Left ventricle myocardium superior (tissue), 1 donor: ENCODE results near the gene PLET1. TPM values are rescaled to one million over a fixed set of nuclear protein-coding genes. Genes with fewer than 3 reads are reported as not detected.

ENCODE experiments used
- ATAC-seq: fragments of 200-7000 bp; cut with Tn5 transposase; one replicate; pipeline ENCODE4 v1.9.1; 2020; ENCODE audit warnings: mild to moderate bottlenecking, moderate library complexity
- DNase-seq: peaks from one replicate; pipeline ENCODE4 v3.0.0-alpha.2; 2020
- intact Hi-C: fragments of 100-400 bp; cut with micrococcal nuclease; formaldehyde crosslinking; loops from one replicate; pipeline ENCODE4 v1.11.0; 2022
- long read RNA-seq: library from polyadenylated mRNA; unstranded; transcript quantifications from one replicate; pipeline ENCODE4 v2.0.0, GENCODE V29; 2021
- total RNA-seq: library from RNA; stranded (reverse); fragmentation: NEBNext Ultra II Directional; extraction: Animal tissue kit (Norgen Biotek cat#: 25700); gene quantifications from one replicate; pipeline ENCODE4 v1.2.1, GENCODE V29; 2021
- donor health status: DM: no; HTN: yes; CAD: no; lungs with severe emphysema.

PLET1 gene
- not detected for total RNA-seq
- long read RNA-seq, result 0 reads

DNA sequence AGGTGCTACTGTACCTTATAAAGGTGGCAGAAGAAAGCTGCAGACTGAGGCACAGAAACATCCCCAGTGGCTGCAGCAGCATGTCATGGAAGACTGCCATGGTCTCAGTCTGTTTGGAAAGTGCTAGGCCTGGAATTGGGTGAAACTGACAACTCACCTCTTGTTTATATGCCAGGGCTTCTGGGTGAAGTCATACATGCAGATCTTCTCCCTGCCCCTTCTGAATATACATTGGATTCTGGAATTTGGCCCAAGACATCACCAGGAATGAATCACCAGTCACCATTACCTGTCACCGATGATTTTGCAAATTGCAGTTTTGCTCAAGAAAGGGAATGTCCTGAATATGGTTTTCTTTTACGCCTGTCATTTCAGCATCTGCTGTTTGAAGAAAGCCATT lies at the start of gene PLET1:
PLET1 (minus strand) TSS at position 371 of the 400 bp plus-strand sequence; CDS start at position 100, 271 bp downstream.
- intact Hi-C loops, result no loop called here
- DNase-seq (no peak), ATAC-seq (no peak)

GRCh38 chr11:112310419-112310818 lies 49.8 kb upstream of the PLET1 start:
- intact Hi-C loops, result no loop called here
- DNase-seq (no peak), ATAC-seq (no peak)

DNA sequence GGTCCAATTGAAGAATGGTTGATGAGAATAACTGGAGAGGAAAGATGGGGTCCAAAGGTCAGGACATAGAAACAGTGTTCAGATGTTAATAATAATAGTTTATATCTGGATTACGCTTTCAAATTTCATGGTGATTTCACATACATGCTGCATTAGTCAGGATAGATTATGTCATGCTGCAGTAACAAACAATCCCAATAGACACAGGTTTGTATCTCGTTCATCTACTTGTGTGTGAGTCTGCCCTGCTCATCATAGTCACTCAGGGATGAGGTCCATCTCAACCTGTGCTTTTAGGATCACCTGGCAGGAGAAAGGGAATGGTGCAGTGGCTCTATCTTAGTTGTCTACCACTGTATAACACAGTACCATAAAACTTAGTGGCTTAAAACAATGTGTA lies 48.0 kb upstream of the PLET1 start:
- intact Hi-C loops, result no loop called here
- DNase-seq, result no peak
- ATAC-seq, result no peak

DNA sequence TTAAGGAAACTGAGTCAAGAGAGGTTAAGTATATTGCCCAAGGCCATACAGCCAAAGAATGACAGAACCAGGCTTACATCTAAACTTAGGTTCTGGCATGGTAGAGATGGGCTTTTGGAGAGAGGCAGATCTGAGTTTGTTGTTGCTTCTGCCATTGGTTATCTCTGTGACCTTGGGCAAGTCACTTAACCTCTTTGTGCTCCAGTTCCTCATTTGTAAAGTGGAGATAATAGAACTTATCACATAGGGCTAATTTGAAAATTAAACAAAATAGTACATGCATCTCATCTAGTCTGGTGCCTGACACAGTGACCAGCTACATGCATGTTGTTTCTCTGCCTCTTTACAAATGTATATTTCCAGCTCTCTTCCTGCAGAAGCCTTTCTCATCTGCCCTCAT lies 47.0 kb upstream of the PLET1 start:
- intact Hi-C loops, result no loop called here
- ATAC-seq (no peak), DNase-seq (no peak)

DNA sequence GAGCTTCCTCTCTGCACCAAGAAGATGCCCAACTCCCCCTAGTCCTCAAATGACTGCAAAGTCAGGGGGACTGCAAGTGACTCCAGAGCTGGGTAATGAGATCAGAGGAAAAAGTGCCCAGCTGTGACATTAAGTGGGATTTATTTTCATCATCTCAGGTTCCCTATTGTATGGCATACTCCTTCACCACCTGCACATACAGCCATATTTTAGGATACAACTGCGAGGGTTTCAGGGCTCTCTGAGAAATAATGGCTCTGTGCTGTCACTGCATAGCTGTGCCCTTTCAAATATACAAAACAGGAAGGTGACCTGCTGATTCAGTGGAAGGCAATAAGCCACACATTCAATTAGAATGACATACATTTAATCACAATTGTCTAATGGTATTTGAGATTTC lies 45.6 kb upstream of the PLET1 start:
- intact Hi-C loops, result no loop called here
- ATAC-seq, result no peak

DNA sequence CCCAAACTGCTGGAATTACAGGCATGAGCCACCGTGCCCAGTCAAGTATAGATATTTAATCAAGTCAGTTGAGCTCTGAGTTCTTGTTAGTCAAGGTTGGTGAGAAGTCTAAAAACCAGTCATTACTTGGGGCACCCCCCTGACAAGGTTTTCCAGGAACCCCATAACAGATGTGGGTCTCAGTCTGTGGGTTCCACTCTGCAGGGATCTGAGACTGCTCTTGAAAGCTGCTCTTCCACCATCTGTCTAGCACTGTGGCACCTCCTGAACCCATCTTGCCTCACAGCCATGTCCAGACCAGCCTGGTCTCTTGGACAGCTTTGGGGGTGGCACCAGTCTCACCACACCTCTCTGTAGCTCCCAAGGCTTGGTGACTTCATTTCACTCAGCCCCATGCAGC lies 44.3 kb upstream of the PLET1 start:
- intact Hi-C loops, result no loop called here
- ATAC-seq (no peak), DNase-seq (no peak)

More for the DNA sequence above, 45.6 kb upstream of the PLET1 start:
- no peak for DNase-seq

- DNase-seq (no peak), ATAC-seq (no peak)
- intact Hi-C loops, result no loop called here
These were observed 43.0 kb upstream of the PLET1 start for GRCh38 chr11:112303616-112304015.

DNA sequence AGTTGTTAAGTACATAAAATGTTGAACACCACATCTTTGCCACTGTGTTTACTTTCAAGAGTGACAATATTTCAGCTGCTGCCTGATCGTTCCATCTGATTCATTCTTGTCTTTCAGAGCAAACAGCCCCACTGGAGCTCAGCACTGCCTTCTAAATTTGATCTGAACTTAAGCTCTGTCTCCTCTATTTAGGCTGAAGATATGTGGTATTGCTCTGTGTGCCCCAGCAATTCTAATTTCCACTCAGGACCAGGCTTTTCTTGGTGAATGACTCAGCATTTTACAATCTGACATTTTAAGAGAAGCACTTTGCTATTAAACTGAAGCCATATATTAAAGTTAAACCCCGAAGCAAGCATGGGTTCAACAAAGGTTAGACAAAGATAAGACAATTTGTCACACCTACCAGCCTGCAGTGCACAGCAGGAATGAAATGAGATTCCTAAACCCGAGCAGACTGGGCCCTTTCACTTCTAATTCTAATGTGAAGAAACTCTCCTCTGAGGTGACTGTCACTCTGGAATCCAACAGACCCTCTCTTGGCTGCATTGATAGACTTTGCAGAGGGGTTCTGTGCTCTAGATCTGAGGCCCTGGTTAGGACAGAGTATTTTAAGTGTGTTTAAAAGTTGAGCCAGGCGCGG lies 41.7 kb upstream of the PLET1 start:
- DNase-seq (no peak), ATAC-seq (peak; percentile 21)
- intact Hi-C loops, result no loop called here

DNA sequence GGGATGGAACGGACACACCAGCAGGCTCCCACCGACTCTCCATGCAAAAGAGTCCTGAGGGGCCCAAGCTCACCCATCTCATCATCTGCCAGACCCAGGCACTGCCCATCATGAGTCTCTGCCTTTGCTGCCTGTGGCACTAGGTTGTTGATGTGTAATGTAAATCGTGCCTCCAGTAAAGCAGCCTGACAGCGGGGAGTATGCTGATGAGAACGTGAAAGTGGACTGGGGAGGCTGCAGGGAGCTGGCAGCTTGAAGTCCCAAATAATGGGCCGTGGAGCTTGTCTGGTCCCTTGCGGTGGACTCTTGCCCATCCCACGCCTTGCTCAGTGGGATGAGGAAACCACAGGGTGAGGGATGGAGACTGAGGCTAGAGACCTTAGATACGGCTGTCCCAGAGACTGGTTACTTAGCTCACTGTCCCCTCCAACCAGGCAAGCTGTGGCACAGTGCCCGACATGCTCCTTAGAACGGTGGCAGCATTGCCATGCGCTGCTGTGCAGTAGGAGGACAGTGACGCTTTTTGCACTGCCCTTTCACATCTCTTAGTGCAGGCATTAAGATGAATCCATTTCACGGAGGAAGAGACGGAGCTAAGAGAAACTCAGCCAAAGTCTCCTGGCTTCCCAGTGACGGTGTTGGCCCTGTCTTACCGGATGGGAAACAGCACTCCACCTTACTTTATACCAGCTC lies 39.6 kb upstream of the PLET1 start:
- DNase-seq, result peak; percentile 57
- intact Hi-C loops, result no loop called here
- peak; percentile 41 for ATAC-seq

- intact Hi-C loops, result loop anchor here (10.0 kb wide), 1 partner anchor 986 kb away; no protein-coding TSS in a partner anchor
- DNase-seq (peak; percentile 71), ATAC-seq (peak; percentile 60)
These were observed 37.9 kb upstream of the PLET1 start for GRCh38 chr11:112298535-112298934.

GRCh38 chr11:112297248-112297866 lies 36.7 kb upstream of the PLET1 start:
- DNase-seq (no peak), ATAC-seq (no peak)
- intact Hi-C loops, result loop anchor here (10.0 kb wide), 1 partner anchor 987 kb away; no protein-coding TSS in a partner anchor

GRCh38 chr11:112296044-112296443 lies 35.4 kb upstream of the PLET1 start:
- DNase-seq, result no peak
- ATAC-seq, result no peak
- intact Hi-C loops, result loop anchor here (10.0 kb wide), 1 partner anchor 989 kb away; no protein-coding TSS in a partner anchor

DNA sequence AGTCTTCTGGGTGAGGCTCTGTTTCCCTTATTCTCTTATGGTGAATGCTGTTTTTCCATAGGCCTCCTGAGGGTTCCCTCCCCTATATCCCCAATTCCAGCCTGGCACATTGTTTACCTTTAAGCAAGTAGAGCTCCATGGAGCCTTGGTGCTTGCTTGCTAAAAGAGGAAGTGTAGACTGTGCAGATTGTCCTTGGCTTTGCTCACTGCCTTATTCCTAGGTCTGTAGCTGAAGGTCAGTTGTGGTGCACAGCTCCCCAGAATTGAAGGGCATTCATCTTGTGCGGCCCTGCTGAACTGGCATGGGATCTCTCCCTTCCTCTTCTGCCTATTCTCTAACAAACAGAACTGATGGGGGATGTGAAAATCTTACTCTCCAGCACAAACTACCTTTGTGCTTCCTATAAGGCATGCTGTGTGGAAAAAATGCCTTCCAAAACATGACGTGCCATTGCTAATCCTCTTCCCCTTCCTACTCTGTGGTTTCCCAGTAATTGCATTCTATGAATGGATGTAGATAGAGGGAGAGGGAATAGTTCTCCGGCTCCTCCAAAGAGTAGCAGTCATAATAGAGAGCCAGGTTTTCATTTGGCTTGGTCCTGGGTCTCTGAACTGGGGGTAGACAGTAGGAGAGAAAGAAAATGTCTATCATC lies 34.2 kb upstream of the PLET1 start:
- intact Hi-C loops, result loop anchor here (10.0 kb wide), 1 partner anchor 990 kb away; no protein-coding TSS in a partner anchor
- peak; percentile 25 for ATAC-seq
- DNase-seq, result no peak

DNA sequence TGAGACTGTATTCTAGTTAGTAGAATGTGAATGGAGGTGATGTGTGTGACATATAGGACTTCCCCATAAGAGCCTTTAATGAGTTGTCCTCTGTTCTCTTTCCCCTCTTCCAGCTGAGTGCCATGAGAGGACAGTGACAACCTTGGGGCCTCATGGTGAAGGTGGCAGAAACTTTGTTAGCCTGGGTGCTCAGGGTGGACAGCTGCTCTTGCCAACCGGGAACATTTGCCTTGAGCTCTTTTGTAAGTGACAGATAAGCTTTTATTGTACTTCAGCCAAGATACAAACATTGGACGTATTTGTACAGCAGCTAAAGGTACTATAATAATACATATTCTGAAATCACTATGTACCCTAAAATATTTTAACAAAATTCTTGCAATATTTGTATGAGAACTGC lies 33.0 kb upstream of the PLET1 start:
- intact Hi-C loops, result loop anchor here (10.0 kb wide), 1 partner anchor 991 kb away; no protein-coding TSS in a partner anchor
- ATAC-seq (peak; percentile 71), DNase-seq (peak; percentile 59)

- peak; percentile 39 for ATAC-seq
- intact Hi-C loops, result loop anchor here (10.0 kb wide), 1 partner anchor 992 kb away; no protein-coding TSS in a partner anchor
- DNase-seq, result no peak
These were observed 32.2 kb upstream of the PLET1 start for GRCh38 chr11:112292785-112293407.

DNA sequence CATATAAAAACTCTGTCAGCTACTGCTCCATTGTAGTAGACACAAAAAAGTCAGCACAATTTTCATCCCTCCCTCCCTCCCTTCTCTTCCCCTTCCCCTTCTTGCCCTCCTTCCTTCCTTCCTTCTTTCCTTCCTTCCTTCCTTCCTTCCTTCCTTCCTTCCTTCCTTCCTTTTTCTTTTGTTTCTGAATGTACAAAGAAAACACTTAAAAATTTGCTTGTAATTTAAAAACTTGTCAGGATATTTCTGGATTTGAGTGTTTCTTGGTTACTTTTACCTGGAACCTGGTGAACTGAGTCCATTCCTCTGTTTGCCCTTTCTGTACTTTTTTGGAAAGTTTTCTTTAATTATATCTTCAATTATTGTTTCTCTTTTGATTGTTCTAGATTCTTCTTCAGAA lies 31.5 kb upstream of the PLET1 start:
- DNase-seq, result no peak
- intact Hi-C loops, result loop anchor here (10.0 kb wide), 1 partner anchor 993 kb away; no protein-coding TSS in a partner anchor
- no peak for ATAC-seq

- ATAC-seq (peak; percentile 11), DNase-seq (no peak)
- intact Hi-C loops, result loop anchor here (10.0 kb wide), 1 partner anchor 994 kb away; no protein-coding TSS in a partner anchor
These were observed 30.5 kb upstream of the PLET1 start for GRCh38 chr11:112291191-112291590.

- intact Hi-C loops, result loop anchor here (10.0 kb wide), 1 partner anchor 994 kb away; no protein-coding TSS in a partner anchor
- DNase-seq (no peak), ATAC-seq (peak; percentile 4)
These were observed 29.8 kb upstream of the PLET1 start for GRCh38 chr11:112290493-112290850.
